Parietal lobe (tissue), 2 donors: ENCODE results near the gene COL26A1. TPM values are rescaled to one million over a fixed set of nuclear protein-coding genes. Genes with fewer than 3 reads are reported as not detected.

ENCODE experiments used
- small RNA-seq: library from RNA; depleted of rRNA; stranded (forward); fragments of <200 nt; gene quantifications from one replicate; pipeline ENCODE3, GENCODE V24; 2014; ENCODE audit warnings: low replicate concordance
- total RNA-seq: library from RNA; depleted of rRNA; stranded (reverse); fragments of >200 nt; gene quantifications from one replicate; pipeline ENCODE4 v1.2.3, GENCODE V29; 2014

The COL26A1 gene
- 9.7 TPM for total RNA-seq

DNA sequence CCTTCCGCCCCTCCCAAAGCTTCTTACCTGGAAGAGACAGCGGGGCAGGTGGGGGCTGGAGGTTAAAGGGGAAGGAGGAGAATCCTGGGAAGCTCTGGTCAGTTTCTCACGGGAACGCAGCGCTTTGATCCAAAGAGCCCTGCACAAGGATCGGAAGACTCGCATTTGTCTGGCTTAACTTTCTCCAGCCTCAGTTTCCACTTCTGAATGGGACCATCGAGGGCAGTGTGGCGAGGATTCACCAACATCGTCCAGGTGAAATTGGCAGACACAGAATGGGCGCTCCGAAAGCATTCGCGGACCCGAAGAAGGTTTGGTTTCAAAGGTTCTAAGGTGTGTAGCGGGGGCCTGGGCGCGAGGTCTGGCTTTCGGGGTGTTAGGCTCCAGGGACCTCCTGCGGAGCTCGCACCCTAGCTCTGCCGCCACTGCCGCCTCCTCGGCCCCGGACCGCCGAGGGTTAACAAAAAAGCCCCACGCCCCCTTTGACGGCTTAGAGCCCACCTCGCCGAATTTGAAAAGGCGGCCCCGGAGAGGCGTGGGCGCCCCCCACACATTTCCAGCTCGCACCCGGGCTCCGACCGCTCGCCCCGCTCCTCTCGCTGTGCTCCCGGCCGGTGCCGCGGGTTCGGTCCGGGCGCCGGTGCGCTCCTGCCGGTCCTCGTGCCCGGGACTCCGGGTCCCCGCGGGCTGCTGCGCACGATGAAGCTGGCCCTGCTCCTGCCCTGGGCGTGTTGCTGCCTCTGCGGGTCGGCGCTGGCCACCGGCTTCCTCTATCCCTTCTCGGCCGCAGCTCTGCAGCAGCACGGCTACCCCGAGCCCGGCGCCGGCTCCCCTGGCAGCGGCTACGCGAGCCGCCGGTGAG is at the start of gene COL26A1:
TSS of gene COL26A1 (plus strand) at position 542 of the 862 bp plus-strand sequence. CDS start at position 700, 158 bp downstream.

GRCh38 chr7:101321491-101322401 is 40.9 kb upstream of the COL26A1 start, which contains the start of gene IFT22:
TSS of gene IFT22 (minus strand) at chr7:101321812. CDS start at chr7:101321709, 103 bp downstream.

Small RNA genes lying within 50 kb of the gene (small RNA-seq; reads per million reads assigned to genes)
- gene AC004965.1, result not detected

Other genes with a start within 250 kb of the COL26A1 start
- gene SERPINE1, start 235.8 kb upstream of the COL26A1 start, total RNA-seq, result not detected
- gene AP1S1, start 208.4 kb upstream of the COL26A1 start, total RNA-seq, result 63.2 TPM
- gene VGF, start 197.3 kb upstream of the COL26A1 start, total RNA-seq, result 9.4 TPM
- 3.4 TPM for gene NAT16, start 182.6 kb upstream of the COL26A1 start, total RNA-seq
- gene MOGAT3, start 161.8 kb upstream of the COL26A1 start, total RNA-seq, result not detected
- gene PLOD3, start 145.3 kb upstream of the COL26A1 start, total RNA-seq, result 22.2 TPM
- gene ZNHIT1, start 144.7 kb upstream of the COL26A1 start, total RNA-seq, result 23.5 TPM
- gene CLDN15, start 125.1 kb upstream of the COL26A1 start, total RNA-seq, result 5.9 TPM
- gene FIS1, start 117.8 kb upstream of the COL26A1 start, total RNA-seq, result 71.1 TPM
- 32.2 TPM for gene IFT22, start 41.1 kb upstream of the COL26A1 start, total RNA-seq